A549 treated with Hydrocortisone at 1 μM for 4 hours (cell line): ENCODE data around the gene MCHR2. TPM values are rescaled to one million over a fixed set of nuclear protein-coding genes. Genes with fewer than 3 reads are reported as not detected.

Experiments used
- total RNA-seq: library from RNA; stranded (reverse); fragments of 200-300 nt; extraction: Qiagen RNA extraction; gene quantifications from 5 replicates; pipeline ENCODE4 v1.2.3, GENCODE V29; 2022

MCHR2 gene, protein sequence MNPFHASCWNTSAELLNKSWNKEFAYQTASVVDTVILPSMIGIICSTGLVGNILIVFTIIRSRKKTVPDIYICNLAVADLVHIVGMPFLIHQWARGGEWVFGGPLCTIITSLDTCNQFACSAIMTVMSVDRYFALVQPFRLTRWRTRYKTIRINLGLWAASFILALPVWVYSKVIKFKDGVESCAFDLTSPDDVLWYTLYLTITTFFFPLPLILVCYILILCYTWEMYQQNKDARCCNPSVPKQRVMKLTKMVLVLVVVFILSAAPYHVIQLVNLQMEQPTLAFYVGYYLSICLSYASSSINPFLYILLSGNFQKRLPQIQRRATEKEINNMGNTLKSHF
- not detected in 5 replicates for total RNA-seq

DNA sequence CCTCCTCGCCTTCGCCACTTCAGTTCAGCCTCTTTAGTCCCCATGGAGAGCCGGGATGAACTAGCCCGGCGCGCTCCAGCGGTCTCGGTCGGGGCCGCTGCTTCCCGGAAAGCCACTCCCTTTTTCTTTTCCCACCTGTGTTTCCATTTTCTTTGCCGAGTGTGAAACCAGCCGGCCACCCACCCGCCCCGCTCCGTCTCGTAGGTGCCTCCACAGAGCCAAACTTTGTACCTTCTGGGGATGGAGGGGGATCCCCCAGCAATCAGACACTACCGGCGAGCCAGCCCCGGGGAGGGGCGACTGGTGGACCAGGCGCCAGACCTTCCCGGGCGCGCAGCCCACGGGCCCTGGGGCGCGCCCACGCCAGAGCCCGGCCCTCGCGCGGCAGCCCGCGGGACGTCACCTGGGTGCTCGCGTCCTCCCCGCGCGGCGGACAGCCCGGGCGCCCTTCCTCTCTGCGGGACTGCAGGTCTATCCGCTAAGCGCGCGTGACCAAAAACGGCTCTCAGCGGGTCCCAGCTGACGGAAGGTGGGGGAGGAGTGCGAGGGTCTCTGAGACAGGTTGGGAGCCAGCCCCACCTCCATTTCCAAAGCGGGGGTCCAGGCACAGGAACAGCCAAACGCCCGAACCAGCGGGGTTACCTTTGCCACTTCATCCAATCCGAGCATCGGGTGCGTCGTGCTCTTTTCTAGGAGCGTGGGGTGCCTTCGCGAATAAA lies at the start of gene MCHR2:
MCHR2 (minus strand) TSS at position 691 of the 719 bp plus-strand sequence. CDS start 38,076 bp downstream, outside the sequence.

